ENCODE data around the gene ITPK1.

Gene ITPK1

GRCh38 chr14:92950193-92950540 is 165.6 kb downstream of the ITPK1 start:
- TF ChIP-seq TCF4 (CRISPR knock-in tag; IDR thresholded peaks at IDR 0.05; ENCODE audit: borderline replicate concordance) (no peak), PPARA (CRISPR knock-in tag; IDR thresholded peaks at IDR 0.05; ENCODE audit: borderline replicate concordance) (no peak), SNAI2 (CRISPR knock-in tag; IDR thresholded peaks at IDR 0.05) (no peak), OSR1 (CRISPR knock-in tag; IDR thresholded peaks at IDR 0.05) (no peak), TSHZ2 (CRISPR knock-in tag; IDR thresholded peaks at IDR 0.05) (no peak), ZNF565 (CRISPR knock-in tag; conservative IDR thresholded peaks at IDR 0.05; ENCODE audit: low read depth) (no peak), BACH2 (CRISPR knock-in tag; IDR thresholded peaks at IDR 0.05; ENCODE audit: borderline replicate concordance) (no peak), ZNF70 (CRISPR knock-in tag; IDR thresholded peaks at IDR 0.05) (no peak), RARB (CRISPR knock-in tag; IDR thresholded peaks at IDR 0.05) (no peak), CSDC2 (CRISPR knock-in tag; IDR thresholded peaks at IDR 0.05) (no peak), PATZ1 (CRISPR knock-in tag; IDR thresholded peaks at IDR 0.05; ENCODE audit: borderline replicate concordance) (no peak)
- TF ChIP-seq, protein P1, sequence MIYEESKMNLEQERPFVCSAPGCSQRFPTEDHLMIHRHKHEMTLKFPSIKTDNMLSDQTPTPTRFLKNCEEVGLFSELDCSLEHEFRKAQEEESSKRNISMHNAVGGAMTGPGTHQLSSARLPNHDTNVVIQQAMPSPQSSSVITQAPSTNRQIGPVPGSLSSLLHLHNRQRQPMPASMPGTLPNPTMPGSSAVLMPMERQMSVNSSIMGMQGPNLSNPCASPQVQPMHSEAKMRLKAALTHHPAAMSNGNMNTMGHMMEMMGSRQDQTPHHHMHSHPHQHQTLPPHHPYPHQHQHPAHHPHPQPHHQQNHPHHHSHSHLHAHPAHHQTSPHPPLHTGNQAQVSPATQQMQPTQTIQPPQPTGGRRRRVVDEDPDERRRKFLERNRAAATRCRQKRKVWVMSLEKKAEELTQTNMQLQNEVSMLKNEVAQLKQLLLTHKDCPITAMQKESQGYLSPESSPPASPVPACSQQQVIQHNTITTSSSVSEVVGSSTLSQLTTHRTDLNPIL (CRISPR knock-in tag; IDR thresholded peaks at IDR 0.05; ENCODE audit: low read depth) = no peak
- TF ChIP-seq, protein P2, sequence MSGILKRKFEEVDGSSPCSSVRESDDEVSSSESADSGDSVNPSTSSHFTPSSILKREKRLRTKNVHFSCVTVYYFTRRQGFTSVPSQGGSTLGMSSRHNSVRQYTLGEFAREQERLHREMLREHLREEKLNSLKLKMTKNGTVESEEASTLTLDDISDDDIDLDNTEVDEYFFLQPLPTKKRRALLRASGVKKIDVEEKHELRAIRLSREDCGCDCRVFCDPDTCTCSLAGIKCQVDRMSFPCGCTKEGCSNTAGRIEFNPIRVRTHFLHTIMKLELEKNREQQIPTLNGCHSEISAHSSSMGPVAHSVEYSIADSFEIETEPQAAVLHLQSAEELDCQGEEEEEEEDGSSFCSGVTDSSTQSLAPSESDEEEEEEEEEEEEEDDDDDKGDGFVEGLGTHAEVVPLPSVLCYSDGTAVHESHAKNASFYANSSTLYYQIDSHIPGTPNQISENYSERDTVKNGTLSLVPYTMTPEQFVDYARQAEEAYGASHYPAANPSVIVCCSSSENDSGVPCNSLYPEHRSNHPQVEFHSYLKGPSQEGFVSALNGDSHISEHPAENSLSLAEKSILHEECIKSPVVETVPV (CRISPR knock-in tag; IDR thresholded peaks at IDR 0.05) = no peak

DNA sequence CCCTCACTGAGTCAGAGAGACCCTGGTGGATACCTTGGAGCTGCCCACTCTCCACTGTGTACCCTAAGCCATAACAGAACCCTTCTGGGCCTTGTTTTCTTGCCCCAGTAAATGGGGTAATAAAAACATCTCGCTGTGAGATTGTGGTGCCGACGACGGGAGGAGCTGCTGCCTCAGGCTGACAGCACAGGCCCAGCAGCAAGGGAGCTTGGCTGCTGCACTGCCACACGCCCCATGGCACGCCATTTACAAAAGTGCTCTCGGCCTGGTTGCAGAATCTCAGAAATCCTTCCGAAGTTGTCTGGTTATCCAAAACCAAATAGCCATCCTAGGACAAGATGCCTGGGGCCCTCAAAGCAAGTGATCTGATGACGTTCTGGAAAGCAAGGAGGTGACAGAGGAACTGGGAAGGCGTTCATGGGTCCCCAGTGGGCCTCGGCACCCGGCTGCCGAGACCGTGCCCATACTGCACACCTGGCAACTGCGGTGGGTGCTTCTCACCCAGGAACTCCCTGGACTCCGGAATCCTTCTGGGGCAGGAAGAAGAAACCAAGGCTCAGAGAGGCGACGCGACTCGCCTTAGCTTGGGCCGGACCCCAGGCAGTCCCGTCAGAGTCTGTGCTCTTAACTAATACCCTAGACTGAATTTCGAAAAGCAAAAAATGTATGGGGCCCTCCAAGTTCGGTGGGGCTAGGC is 166.1 kb downstream of the ITPK1 start:
- TF ChIP-seq ZC3H10 (CRISPR knock-in tag; IDR thresholded peaks at IDR 0.05) (no peak), ESRRG (CRISPR knock-in tag; IDR thresholded peaks at IDR 0.05) (no peak), TOX (CRISPR knock-in tag; IDR thresholded peaks at IDR 0.05; ENCODE audit: borderline replicate concordance) (no peak)
- no peak for ATAC-seq

More at GRCh38 chr14:92950193-92950540, 165.6 kb downstream of the ITPK1 start:
- no peak for ATAC-seq

GRCh38 chr14:92948647-92949046 is 167.1 kb downstream of the ITPK1 start:
- no peak for TF ChIP-seq PATZ1 (CRISPR knock-in tag; IDR thresholded peaks at IDR 0.05; ENCODE audit: borderline replicate concordance)
- TF ChIP-seq, protein P1 (CRISPR knock-in tag; IDR thresholded peaks at IDR 0.05; ENCODE audit: low read depth) = no peak
- TF ChIP-seq, protein P2 (CRISPR knock-in tag; IDR thresholded peaks at IDR 0.05) = no peak
- no peak for TF ChIP-seq CSDC2 (CRISPR knock-in tag; IDR thresholded peaks at IDR 0.05)
- TF ChIP-seq ARNTL (CRISPR knock-in tag; IDR thresholded peaks at IDR 0.05; ENCODE audit: borderline replicate concordance, low read depth) = no peak
- no peak for TF ChIP-seq RARB (CRISPR knock-in tag; IDR thresholded peaks at IDR 0.05)
- TF ChIP-seq GLIS3 (CRISPR knock-in tag; IDR thresholded peaks at IDR 0.05) = no peak
- TF ChIP-seq ZNF70 (CRISPR knock-in tag; IDR thresholded peaks at IDR 0.05) = no peak
- no peak for TF ChIP-seq OSR1 (CRISPR knock-in tag; IDR thresholded peaks at IDR 0.05)
- no peak for TF ChIP-seq ESRRG (CRISPR knock-in tag; IDR thresholded peaks at IDR 0.05)
- no peak for TF ChIP-seq POU6F1 (CRISPR knock-in tag; IDR thresholded peaks at IDR 0.05; ENCODE audit: borderline replicate concordance, low read depth)
- TF ChIP-seq ZFP3 (CRISPR knock-in tag; IDR thresholded peaks at IDR 0.05) = no peak
- TF ChIP-seq TCF4 (CRISPR knock-in tag; IDR thresholded peaks at IDR 0.05; ENCODE audit: borderline replicate concordance) = no peak
- no peak for TF ChIP-seq ZNF8 (CRISPR knock-in tag; IDR thresholded peaks at IDR 0.05)
- TF ChIP-seq ZC3H10 (CRISPR knock-in tag; IDR thresholded peaks at IDR 0.05) = no peak
- TF ChIP-seq ZFP30 (CRISPR knock-in tag; IDR thresholded peaks at IDR 0.05) = no peak
- TF ChIP-seq TOX (CRISPR knock-in tag; IDR thresholded peaks at IDR 0.05; ENCODE audit: borderline replicate concordance) = no peak
- no peak for ATAC-seq
